Measurements from ENCODE around the gene SYT1.

DNA sequence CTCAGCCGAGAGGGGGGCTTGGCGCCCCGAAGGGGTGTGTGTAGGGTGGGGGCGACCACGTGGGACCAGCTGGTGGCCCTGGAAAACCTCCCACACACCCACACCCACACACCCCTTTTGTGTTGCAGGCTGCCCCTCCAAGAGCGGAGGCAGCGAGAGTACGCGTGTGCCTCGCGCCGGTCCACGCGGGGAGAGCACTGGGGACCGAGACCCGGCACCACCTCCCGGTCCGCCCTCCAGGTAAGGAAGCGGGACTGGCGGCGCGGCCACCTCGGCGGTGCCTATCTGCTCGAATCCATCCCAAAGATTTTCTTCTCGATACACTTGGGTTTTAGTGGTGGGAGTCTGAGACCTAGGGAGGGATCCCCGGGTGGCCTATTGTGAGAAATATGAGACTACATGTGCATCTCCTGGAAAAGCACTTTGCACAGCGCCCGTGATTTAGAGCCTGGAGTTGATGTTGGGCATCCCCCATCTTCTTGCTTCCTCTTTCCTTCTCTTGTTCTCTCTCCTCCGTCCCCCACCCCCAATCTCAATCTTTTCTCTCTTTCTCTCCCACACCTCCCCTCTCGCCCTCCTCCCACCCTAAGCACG, 393 bp downstream of the SYT1 start:
- no peak for TF ChIP-seq POLR2AphosphoS5 (IDR thresholded peaks at IDR 0.05)
- TF ChIP-seq, protein P1, sequence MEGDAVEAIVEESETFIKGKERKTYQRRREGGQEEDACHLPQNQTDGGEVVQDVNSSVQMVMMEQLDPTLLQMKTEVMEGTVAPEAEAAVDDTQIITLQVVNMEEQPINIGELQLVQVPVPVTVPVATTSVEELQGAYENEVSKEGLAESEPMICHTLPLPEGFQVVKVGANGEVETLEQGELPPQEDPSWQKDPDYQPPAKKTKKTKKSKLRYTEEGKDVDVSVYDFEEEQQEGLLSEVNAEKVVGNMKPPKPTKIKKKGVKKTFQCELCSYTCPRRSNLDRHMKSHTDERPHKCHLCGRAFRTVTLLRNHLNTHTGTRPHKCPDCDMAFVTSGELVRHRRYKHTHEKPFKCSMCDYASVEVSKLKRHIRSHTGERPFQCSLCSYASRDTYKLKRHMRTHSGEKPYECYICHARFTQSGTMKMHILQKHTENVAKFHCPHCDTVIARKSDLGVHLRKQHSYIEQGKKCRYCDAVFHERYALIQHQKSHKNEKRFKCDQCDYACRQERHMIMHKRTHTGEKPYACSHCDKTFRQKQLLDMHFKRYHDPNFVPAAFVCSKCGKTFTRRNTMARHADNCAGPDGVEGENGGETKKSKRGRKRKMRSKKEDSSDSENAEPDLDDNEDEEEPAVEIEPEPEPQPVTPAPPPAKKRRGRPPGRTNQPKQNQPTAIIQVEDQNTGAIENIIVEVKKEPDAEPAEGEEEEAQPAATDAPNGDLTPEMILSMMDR (IDR thresholded peaks at IDR 0.05 in 8 of 11, conservative IDR thresholded peaks at IDR 0.05 in 3 of 11), result no peak
